Stimulated activated CD8-positive, alpha-beta memory T cell treated with anti-CD3 and anti-CD28 coated beads, Interleukin-7, amount 100 ng/mL, for 4 hours (primary cell): ENCODE results near the gene FRA10AC1.
"Not testable (repeated sequence)": the region's sequence is repeated elsewhere in the genome, so short reads cannot be mapped to it uniquely, and the experiment has no call there.

Experiments
- DNase-seq, 2 donors: peaks; one replicate each; pipeline ENCODE4 v3.0.0-alpha.2; 2020; ENCODE audit warnings: low read depth in 2 of 2

Gene FRA10AC1

GRCh38 chr10:93703841-93704240 lies 1.4 kb upstream of the FRA10AC1 start:
- DNase-seq: no peak

DNA sequence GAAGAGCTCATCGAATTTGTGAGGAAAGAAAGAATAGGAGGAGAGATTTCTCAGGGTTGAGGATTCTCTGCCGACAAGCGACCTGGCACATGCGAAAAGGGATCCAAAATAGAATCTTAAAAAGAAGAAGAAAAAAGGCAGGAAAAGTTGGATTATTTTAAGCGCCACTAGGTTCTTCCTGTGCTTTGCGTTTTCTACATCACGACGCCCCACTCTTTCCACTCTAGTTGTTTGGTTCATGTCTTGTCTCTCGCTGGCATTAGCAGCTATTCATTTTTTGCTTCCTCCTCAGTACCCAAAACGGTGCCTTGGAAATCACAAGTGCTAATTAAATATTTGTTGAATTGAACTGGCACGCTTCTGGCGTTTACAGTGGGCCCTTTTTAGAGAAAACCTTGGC lies 674 bp upstream of the FRA10AC1 start:
- no peak for DNase-seq

DNA sequence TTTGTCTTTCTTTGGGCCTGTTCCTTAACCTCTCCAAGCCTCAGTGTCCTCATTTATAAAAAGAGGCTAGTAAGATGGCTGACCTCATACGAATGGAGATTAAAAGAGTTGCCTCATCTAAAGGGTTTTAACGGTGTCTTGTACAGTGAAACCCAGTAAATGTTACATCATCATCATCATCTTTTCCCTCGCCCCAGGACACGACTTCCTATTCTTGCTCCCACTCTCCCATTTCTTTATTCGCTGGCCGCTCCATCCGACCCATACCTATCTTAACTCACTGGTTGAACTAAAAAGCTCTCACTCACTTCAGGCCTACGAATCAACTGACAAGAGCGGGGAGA lies 554 bp downstream of the FRA10AC1 start:
- no peak for DNase-seq

DNA sequence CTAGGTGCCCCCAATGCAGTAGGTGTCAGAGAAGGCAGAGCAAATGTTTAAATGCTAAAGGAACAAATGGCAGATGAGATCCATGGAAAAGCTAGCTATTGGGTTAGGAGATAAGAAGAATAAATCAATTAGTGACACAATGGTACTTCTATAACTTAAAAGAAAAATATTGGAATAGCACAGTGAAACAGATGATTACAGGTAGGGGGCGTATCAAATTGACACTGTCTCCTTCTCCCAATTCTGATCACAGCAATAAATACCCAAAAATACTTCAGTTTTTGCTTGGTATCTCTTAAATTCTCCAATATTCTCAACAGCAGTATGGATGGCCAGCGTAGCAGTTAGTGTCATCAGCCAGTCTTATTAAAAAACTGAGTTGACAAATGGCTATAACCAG lies 5.2 kb downstream of the FRA10AC1 start:
- DNase-seq: no peak

GRCh38 chr10:93696582-93696981 lies 5.8 kb downstream of the FRA10AC1 start:
- not testable (repeated sequence) for DNase-seq

GRCh38 chr10:93695740-93696139 lies 6.7 kb downstream of the FRA10AC1 start:
- DNase-seq: no peak

- DNase-seq: no peak
These were observed 14.7 kb downstream of the FRA10AC1 start for GRCh38 chr10:93687737-93688136.

DNA sequence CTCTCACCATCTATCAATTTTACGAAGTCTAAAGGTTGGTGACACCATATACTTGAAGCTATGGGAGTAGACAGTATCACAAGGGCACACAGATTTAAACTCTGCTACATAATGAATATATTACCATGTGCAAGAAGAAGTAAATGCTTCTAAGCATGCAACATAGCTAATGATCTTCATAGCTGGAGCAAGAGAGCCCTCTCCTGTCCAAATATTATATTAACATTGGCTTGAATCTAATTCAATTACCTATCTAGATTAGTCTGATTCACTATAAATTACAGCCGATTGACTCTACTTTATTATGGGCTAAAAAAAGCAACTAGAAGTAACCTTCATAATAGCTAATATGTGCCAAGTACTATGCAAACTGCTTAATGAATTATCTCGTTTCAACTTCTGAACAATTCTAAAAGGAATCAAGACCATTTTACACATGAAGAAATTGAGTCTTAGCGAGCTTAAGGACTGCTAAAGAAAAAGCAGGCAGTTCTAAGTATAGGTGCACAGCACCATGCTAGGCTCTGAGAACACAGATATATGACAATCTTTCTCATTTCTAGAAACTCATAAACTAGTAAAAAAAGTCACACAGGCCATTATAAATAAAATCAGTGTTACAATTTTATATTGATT lies 21.9 kb downstream of the FRA10AC1 start:
- no peak for DNase-seq

DNA sequence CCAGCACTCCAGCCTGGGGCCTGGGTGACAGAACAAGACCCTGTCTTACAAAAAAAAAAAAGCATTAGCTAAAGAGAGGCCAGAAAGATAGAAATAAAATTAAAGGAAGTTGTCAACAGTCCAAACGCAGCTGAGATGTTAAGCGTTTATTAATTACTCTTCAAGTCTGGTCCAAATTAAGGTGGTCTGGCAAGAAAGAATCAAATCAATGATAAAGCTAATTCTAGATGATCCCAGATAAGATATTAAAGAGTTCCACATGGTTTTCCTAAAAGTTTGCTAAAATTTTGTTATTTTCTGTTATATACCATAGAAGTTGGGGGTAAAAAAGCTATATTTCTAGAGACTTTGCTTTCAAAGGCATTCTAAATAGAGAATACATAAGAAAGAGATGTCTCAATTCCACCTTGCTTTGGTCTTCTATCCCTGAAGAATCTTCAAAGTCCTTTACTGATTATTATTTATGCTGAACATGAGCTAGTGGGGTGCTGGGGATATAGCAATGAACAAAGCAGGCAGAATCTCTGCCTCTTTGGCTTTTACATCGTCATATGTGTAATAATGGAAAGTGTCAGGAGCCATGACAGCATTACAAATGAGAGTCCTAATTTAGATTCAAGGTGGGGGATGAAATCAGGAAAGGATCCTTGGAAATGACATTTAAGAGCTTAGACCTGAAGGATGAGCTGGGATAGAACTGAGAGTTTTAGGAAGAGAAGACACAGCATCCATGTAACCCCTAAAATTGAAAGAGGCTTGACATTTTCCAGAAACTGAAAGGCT lies 23.4 kb downstream of the FRA10AC1 start:
- no peak for DNase-seq

GRCh38 chr10:93678386-93678785 lies 24.0 kb downstream of the FRA10AC1 start:
- no peak for DNase-seq

DNA sequence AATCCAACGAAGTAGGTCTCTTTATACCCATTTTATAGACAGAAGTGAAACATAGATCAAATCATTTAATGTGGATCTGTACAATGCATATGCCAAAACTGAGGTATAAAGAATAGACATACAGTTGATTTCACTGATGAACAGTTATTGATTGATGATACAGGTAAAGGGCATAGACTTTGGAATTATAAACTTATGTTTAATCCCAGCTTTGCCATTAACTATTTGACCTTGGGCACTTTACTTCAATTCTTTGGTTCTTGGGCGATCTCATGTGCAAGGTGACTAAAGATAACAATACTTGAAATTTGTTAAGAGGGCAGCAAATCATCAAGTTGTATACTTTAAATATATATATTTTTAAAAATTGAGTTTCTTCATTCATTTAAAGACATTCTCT lies 28.6 kb downstream of the FRA10AC1 start:
- no peak for DNase-seq

DNA sequence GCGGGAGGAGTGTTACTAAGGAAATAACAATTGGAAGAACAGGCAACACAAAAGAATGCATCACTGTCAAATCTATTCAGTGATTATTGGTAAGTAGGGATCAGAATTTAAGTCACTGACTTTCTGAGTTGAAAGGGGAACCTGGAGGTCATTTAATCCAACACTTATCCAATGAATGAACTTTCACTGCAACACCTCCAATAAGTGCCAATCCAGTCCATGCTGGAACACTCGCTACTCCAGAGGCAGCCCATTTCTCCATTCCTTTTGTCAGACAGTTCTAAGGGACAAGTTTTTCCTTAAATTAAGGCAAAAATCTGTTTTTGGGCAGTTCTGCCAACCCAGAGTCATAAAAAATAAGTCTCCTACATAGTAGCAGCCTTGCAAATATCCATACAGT lies 29.5 kb downstream of the FRA10AC1 start:
- no peak for DNase-seq

DNA sequence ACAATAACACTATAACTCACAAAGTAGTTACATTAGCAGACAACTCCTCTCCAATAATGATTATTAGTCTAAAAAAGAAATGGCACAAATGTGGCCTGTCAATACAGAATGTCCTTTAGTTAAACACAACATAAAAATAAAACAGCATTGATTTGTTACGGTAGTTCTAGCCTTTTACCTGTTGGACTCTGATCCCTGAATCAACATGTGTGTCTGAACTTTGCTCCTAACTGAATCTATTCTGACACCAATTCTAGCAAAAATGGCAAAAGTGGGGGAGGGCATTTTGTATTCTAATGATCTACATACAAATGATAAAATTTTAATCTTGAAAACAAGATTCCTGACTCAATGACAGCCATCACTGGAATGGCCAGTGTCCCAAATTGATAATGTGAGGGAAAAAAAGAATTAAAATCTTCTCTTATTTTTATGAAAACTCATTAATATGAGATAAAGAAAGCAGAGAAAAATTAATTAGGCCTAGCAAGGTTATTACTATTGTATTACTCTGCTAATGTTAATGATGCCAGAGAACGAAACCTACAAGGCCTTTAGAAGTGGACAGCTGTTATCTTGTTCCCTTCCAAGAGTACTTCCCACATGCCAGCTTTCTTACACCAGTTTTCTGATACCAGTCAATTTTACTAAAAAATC lies 30.2 kb downstream of the FRA10AC1 start:
- no peak for DNase-seq

DNA sequence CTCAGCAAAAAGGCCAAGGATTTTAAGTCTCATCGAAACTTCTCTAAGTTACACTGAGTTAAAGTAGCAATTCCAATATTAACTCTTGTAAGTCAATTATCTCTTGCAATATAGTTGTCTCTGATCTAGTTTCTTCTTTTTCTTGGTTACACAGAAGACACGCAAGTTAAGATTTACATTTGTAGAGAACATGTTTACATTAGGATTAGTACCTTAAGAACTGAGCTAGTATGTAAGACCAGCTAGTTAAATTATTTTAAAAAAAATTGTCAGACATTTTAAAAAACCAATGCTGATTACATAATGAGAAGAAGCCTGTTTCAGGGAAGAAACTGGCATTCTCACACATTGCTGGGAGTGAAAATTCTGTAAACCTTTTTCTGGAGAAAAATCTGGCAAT lies 31.4 kb downstream of the FRA10AC1 start:
- no peak for DNase-seq

DNA sequence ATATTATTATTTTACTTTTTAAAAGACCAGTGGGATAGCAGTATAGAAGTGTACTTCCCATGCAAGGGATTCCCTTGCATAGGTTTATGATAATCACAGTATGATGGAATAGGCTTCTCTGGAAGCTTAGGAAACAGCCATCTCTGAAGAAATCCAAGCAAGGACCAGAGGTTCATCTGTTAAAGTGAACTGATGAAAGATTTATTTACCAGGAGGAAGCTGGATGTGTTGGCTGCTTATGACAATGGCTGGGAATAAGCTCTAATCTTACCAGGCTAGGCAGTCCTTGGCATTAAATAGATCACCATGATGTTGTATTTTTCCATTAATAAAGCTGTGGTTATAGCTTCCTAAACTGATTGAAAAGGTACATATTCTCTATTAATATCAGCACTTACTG lies 32.0 kb downstream of the FRA10AC1 start:
- DNase-seq: no peak

GRCh38 chr10:93667795-93668194 lies 34.6 kb downstream of the FRA10AC1 start:
- DNase-seq: no peak

DNA sequence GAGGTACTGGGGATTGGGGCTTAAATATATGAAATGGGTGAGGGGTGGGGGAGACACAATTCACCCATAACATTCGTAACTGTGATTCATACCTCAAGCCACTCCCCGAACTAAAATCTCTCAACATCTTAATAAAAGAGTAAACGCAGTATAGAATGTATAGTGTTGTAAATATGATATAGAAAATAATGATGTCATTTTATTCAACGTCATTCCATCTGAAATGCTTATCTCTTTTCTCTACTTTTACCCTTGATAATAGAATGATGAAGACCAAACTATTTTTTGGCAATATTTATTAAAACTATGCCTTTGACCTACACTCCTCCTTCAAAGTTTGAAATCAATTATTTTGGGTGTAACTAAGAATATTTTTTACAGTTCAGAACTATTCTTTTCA lies 36.4 kb downstream of the FRA10AC1 start:
- no peak for DNase-seq

GRCh38 chr10:93657757-93658156 lies 44.6 kb downstream of the FRA10AC1 start:
- DNase-seq: no peak

- DNase-seq: no peak
These were observed 46.2 kb downstream of the FRA10AC1 start for GRCh38 chr10:93656155-93656554.

DNA sequence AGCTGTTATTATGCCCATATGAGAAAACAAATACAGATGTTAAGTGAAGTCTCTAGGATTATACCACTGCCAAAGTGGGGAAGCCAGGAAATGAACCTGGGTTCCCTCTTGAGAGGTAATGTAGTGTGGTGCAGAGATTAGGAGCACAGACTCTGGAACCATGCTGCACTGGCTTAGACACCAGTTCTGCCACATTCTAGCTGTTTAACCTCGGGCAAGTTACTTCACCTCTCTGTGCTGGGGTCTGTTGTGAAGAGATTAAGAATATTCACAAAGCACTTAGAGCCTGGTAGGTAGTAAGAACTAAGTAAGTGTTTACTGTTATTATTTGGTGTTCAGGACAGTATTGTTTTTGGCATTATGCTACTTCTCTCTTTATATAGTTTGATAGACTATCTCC lies 48.2 kb downstream of the FRA10AC1 start:
- DNase-seq: no peak

GRCh38 chr10:93652857-93653256 lies 49.5 kb downstream of the FRA10AC1 start:
- no peak for DNase-seq

DNA sequence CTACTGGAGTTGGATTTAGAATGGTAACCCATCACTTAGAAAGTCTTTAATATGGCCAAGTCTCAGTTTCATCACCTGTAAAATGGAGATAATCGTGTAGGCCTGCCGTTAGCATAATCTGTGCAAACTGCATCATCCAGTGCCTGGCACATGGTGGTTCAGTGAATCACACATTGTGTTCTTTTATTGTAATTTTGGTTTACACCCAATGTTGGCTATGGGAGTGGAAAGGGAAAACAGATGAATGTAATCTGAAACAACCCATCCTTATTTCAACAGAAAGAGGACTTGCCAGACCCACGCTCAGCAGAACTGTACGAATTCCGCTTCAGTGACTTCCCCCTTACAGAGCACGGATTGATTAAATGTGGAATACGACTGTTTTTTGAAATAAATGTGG lies 62.6 kb downstream of the FRA10AC1 start:
- DNase-seq: no peak
